Thoracic aorta (tissue), 2 donors: ENCODE results near the gene TUG1. TPM values are rescaled to one million over a fixed set of nuclear protein-coding genes. Genes with fewer than 3 reads are reported as not detected.

Experiments
- ATAC-seq: fragments of 150-250 bp; one replicate; pipeline ENCODE4 v1.8.0; 2017; ENCODE audit warnings: low read depth; ENCODE audit not compliant: insufficient number of reproducible peaks, low FRiP score
- DNase-seq: peaks from one replicate; pipeline ENCODE4 v3.0.0-alpha.2; 2020; ENCODE audit warnings: low spot score
- H3K27ac ChIP-seq, 2 donors: fragments of 200-600 bp; sonication (generic); 1 replicate in 1 of 2; 2 replicates in 1 of 2; pipeline ENCODE4 v1.5.1; 2016; ENCODE audit warnings: mild to moderate bottlenecking in 2 of 2, moderate library complexity in 2 of 2
- H3K27me3 ChIP-seq: fragments of 200-600 bp; sonication (generic); replicated peaks from 2 replicates; pipeline ENCODE4 v1.6.0; 2016; ENCODE audit warnings: mild to moderate bottlenecking; ENCODE audit not compliant: insufficient read depth
- H3K36me3 ChIP-seq: fragments of 200-600 bp; sonication (generic); one replicate; pipeline ENCODE4 v1.5.1; 2016
- H3K4me1 ChIP-seq, 2 donors: fragments of 200-600 bp; sonication (generic); 1 replicate in 1 of 2; 2 replicates in 1 of 2; pipeline versions ENCODE4 v1.5.1 to v1.6.0; 2016; ENCODE audit warnings: low read depth in 2 of 2, mild to moderate bottlenecking in 1 of 2; ENCODE audit not compliant: control insufficient read depth in 1 of 2
- H3K4me3 ChIP-seq: fragments of 200-600 bp; sonication (generic); 2 replicates; pipeline ENCODE4 v1.5.1; 2016; ENCODE audit warnings: mild to moderate bottlenecking
- H3K9me3 ChIP-seq: fragments of 200-600 bp; sonication (generic); 2 replicates; pipeline ENCODE4 v1.5.1; 2016
- CTCF ChIP-seq: fragments of 200-600 bp; sonication (generic); IDR thresholded peaks from one replicate; pipeline ENCODE4 v1.5.1; 2019; ENCODE audit warnings: antibody characterized with exemption
- total RNA-seq, 2 donors: library from RNA; depleted of rRNA; stranded (reverse); fragments of >200 nt; gene quantifications; one replicate each; pipeline versions ENCODE4 v1.1.0 to v1.2.3, GENCODE V29; 2016

TUG1 gene
- total RNA-seq, 2 donors from 2014 or later, result 69.0 to 109 TPM

- no peak for ATAC-seq
- Histone ChIP-seq H3K4me3 (no peak overlapping the region), H3K4me1 (peaks cover 10 to 32% of the 10 kb centered on the region in 2 donors), H3K27me3 (no peaks in the 10 kb centered on the region), H3K9me3 (no peaks in the 10 kb centered on the region), H3K36me3 (peaks cover 64% of the 10 kb centered on the region), H3K27ac (no peak overlapping the region)
- TF ChIP-seq CTCF, result no peak
- no peak for DNase-seq
Measured at GRCh38 chr22:30940685-30941362, 28.2 kb upstream of the TUG1 start.

- Histone ChIP-seq H3K27me3 (no peaks in the 10 kb centered on the region), H3K27ac (no peak overlapping the region), H3K9me3 (no peaks in the 10 kb centered on the region), H3K4me3 (no peak overlapping the region), H3K36me3 (peaks cover 63% of the 10 kb centered on the region), H3K4me1 (peaks cover 10 to 37% of the 10 kb centered on the region in 2 donors)
- ATAC-seq (no peak), DNase-seq (no peak)
- no peak for TF ChIP-seq CTCF
Measured at GRCh38 chr22:30941363-30941740, 27.7 kb upstream of the TUG1 start.

- peaks cover 44% of the 10 kb centered on the region for H3K36me3 ChIP-seq
Measured at GRCh38 chr22:30943368-30943767, 25.7 kb upstream of the TUG1 start.

GRCh38 chr22:30944986-30945385 is 24.1 kb upstream of the TUG1 start:
- no peak for ATAC-seq
- Histone ChIP-seq H3K4me3 (no peak overlapping the region), H3K36me3 (peaks cover 37% of the 10 kb centered on the region)

More at GRCh38 chr22:30943368-30943767, 25.7 kb upstream of the TUG1 start:
- no peak overlapping the region for H3K4me3 ChIP-seq
- no peak for TF ChIP-seq CTCF
- ATAC-seq (no peak), DNase-seq (no peak)
- H3K27me3 ChIP-seq, result no peaks in the 10 kb centered on the region
- H3K4me1 ChIP-seq, result peaks cover 22 to 57% of the 10 kb centered on the region in 2 donors
- peak overlapping the region; percentile 89 to 95 for H3K27ac ChIP-seq
- H3K9me3 ChIP-seq, result no peaks in the 10 kb centered on the region

GRCh38 chr22:30945653-30946052 is 23.4 kb upstream of the TUG1 start:
- no peaks in the 10 kb centered on the region for H3K27me3 ChIP-seq
- H3K4me1 ChIP-seq, result peaks cover 35 to 80% of the 10 kb centered on the region in 2 donors
- no peak overlapping the region for H3K4me3 ChIP-seq
- DNase-seq, result no peak
- H3K9me3 ChIP-seq, result no peaks in the 10 kb centered on the region
- no peak for ATAC-seq
- no peak for TF ChIP-seq CTCF
- H3K36me3 ChIP-seq, result peaks cover 30% of the 10 kb centered on the region
- peak overlapping the region; percentile 89 to 95 for H3K27ac ChIP-seq

More at GRCh38 chr22:30944986-30945385, 24.1 kb upstream of the TUG1 start:
- Histone ChIP-seq H3K27me3 (no peaks in the 10 kb centered on the region), H3K9me3 (no peaks in the 10 kb centered on the region), H3K27ac (peak overlapping the region; percentile 89 to 95), H3K4me1 (peaks cover 33 to 73% of the 10 kb centered on the region in 2 donors)
- DNase-seq, result no peak
- TF ChIP-seq CTCF, result no peak
